IgD-negative memory B cell (primary cell): Measurements from ENCODE around the gene SSBP4. TPM values are rescaled to one million over a fixed set of nuclear protein-coding genes. Genes with fewer than 3 reads are reported as not detected.
A peak's percentile ranks its signal among the peaks of the same experiment; 100 is the strongest.
"Not testable (repeated sequence)": the region's sequence is repeated elsewhere in the genome, so short reads cannot be mapped to it uniquely, and the experiment has no call there.

Source experiments
- H3K27ac Mint-ChIP-seq, 3 donors: one replicate each; pipeline ENCODE4 v1.8.0; 2020 to 2022; ENCODE audit warnings: mild to moderate bottlenecking in 3 of 3, mixed read lengths in 3 of 3, moderate library complexity in 1 of 3
- H3K27me3 Mint-ChIP-seq: one replicate; pipeline ENCODE4 v1.8.0; 2021; ENCODE audit warnings: mixed read lengths
- H3K36me3 Mint-ChIP-seq: one replicate; pipeline ENCODE4 v1.8.0; 2020; ENCODE audit warnings: mild to moderate bottlenecking, mixed read lengths
- H3K4me1 Mint-ChIP-seq, 3 donors: one replicate each; pipeline ENCODE4 v1.8.0; 2020 to 2022; ENCODE audit warnings: mixed read lengths in 3 of 3, mild to moderate bottlenecking in 1 of 3
- H3K4me3 Mint-ChIP-seq, 4 donors: one replicate each; pipeline ENCODE4 v1.8.0; 2020 to 2022; ENCODE audit warnings: mild to moderate bottlenecking in 4 of 4, mixed read lengths in 4 of 4, moderate library complexity in 3 of 4
- H3K9me3 Mint-ChIP-seq, 3 donors: one replicate each; pipeline ENCODE4 v1.8.0; 2020 to 2021; ENCODE audit warnings: mixed read lengths in 3 of 3, mild to moderate bottlenecking in 1 of 3
- polyA plus RNA-seq: library from polyadenylated mRNA; unstranded; fragments of 300-500 nt; fragmentation: Illumina TruSeq; gene quantifications from one replicate; pipeline ENCODE4 v1.2.3, GENCODE V29; 2021

SSBP4 gene
- polyA plus RNA-seq, 1 donor from 2014 or later = 97.4 TPM

GRCh38 chr19:18388960-18389725 lies 30.1 kb upstream of the SSBP4 start:
- Mint-ChIP-seq H3K27me3 (peaks cover 24% of the 10 kb centered on the region), H3K4me1 (peaks cover 21 to 24% (median 23%) of the 10 kb centered on the region in 3 donors), H3K36me3 (no peaks in the 10 kb centered on the region), H3K4me3 (peak overlapping the region in 3 of 4 donors; percentile 34 to 66 (median 57)), H3K9me3 (no peaks in the 10 kb centered on the region), H3K27ac (peak overlapping the region; percentile 27 to 81 (median 73))

DNA sequence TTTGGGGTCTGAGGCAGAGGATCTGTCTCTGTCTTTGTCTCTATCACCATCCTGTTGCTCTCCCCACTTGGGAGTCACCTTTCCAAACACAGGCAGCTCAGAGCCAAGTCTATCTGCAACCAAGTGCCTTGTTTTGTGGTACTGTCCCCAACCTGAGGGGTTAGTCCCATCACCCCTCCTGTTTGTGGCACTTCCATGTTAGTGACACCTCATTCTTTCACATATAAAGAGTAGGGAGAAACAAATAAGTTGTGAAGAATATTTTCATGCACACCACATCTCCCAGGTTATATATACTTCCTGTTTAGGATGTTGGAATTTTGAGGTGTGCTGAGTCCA lies 29.5 kb upstream of the SSBP4 start:
- H3K4me1 Mint-ChIP-seq = peaks cover 21 to 24% (median 23%) of the 10 kb centered on the region in 3 donors

GRCh38 chr19:18390065-18390907 lies 28.9 kb upstream of the SSBP4 start:
- peak overlapping the region in 2 of 4 donors; percentile 25 to 45 for H3K4me3 Mint-ChIP-seq
- peaks cover 18% of the 10 kb centered on the region for H3K27me3 Mint-ChIP-seq

More for the DNA sequence above, 29.5 kb upstream of the SSBP4 start:
- peaks cover 21% of the 10 kb centered on the region for H3K27me3 Mint-ChIP-seq
- peak overlapping the region in 1 of 3 donors; percentile 81 for H3K27ac Mint-ChIP-seq
- no peaks in the 10 kb centered on the region for H3K36me3 Mint-ChIP-seq
- H3K4me3 Mint-ChIP-seq = no peak overlapping the region
- no peaks in the 10 kb centered on the region for H3K9me3 Mint-ChIP-seq

DNA sequence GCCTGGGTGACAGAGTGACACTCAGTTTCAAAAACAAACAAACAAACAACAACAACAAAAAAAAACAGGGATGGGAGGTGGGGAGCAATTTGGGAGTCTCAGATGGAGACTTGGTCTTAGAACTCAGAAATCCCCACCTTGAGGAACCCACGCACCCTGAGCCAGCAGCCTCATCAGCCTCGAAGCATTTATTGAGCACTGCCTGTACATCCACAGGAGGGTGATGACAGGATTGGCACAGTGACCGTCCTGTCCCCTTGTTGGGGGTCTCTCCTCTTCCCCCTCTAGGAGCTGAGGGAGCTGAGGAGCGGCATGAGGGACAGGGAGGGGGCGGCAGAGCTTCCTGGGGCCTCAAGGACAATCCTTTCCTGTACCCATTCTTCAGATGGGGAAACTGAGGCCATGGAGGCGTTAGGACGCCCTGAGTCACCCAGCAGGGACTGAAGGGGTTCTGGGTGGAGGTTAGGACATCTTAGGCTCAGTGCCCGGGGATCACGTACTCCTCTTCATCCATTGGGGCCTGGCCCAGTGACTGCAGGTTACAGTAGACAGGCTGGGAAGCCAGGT lies 27.6 kb upstream of the SSBP4 start:
- peaks cover 13% of the 10 kb centered on the region for H3K27me3 Mint-ChIP-seq
- H3K4me1 Mint-ChIP-seq = peaks cover 21 to 24% (median 23%) of the 10 kb centered on the region in 3 donors

More at GRCh38 chr19:18390065-18390907, 28.9 kb upstream of the SSBP4 start:
- Mint-ChIP-seq H3K36me3 (no peaks in the 10 kb centered on the region), H3K9me3 (no peaks in the 10 kb centered on the region), H3K4me1 (peaks cover 21 to 24% (median 23%) of the 10 kb centered on the region in 3 donors), H3K27ac (peak overlapping the region; percentile 28 to 81 (median 73))

DNA sequence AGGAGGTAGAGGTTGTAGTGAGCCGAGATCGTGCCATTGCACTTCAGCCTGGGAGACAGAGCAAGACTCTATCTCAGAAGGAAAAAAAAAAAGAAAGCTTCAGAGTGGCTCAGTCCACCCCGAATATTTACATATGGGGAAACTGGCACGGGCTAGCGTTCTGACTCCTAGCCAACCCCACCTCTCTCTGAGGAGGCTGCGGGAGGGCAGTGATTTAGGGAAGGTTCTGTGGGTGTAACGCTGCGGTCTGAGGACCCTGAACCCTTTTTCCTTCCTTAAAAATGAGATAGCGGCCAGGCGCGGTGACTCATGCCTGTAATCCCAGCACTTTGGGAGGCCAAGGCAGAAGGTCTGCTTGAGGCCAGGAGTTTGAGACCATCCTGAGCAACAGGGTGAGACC lies 26.8 kb upstream of the SSBP4 start:
- H3K9me3 Mint-ChIP-seq = no peaks in the 10 kb centered on the region
- no peaks in the 10 kb centered on the region for H3K36me3 Mint-ChIP-seq
- peaks cover 21 to 24% (median 23%) of the 10 kb centered on the region in 3 donors for H3K4me1 Mint-ChIP-seq
- peaks cover 13% of the 10 kb centered on the region for H3K27me3 Mint-ChIP-seq
- peak overlapping the region in 3 of 4 donors; percentile 21 to 65 (median 65) for H3K4me3 Mint-ChIP-seq
- peak overlapping the region in 1 of 3 donors; percentile 75 for H3K27ac Mint-ChIP-seq

More for the DNA sequence above, 27.6 kb upstream of the SSBP4 start:
- Mint-ChIP-seq H3K27ac (peak overlapping the region in 2 of 3 donors; percentile 28 to 75), H3K36me3 (no peaks in the 10 kb centered on the region), H3K4me3 (no peak overlapping the region), H3K9me3 (no peaks in the 10 kb centered on the region)

GRCh38 chr19:18392926-18393325 lies 26.3 kb upstream of the SSBP4 start:
- Mint-ChIP-seq H3K27ac (peak overlapping the region in 1 of 3 donors; percentile 75), H3K9me3 (no peaks in the 10 kb centered on the region), H3K4me3 (peak overlapping the region in 1 of 4 donors; percentile 41), H3K4me1 (peaks cover 23 to 29% (median 26%) of the 10 kb centered on the region in 3 donors), H3K27me3 (peaks cover 16% of the 10 kb centered on the region), H3K36me3 (no peaks in the 10 kb centered on the region)

GRCh38 chr19:18393836-18394235 lies 25.4 kb upstream of the SSBP4 start:
- peak overlapping the region in 2 of 3 donors; percentile 16 to 80 for H3K27ac Mint-ChIP-seq
- H3K4me3 Mint-ChIP-seq = peak overlapping the region; percentile 41 to 92 (median 76)
- peaks cover 20% of the 10 kb centered on the region for H3K27me3 Mint-ChIP-seq

DNA sequence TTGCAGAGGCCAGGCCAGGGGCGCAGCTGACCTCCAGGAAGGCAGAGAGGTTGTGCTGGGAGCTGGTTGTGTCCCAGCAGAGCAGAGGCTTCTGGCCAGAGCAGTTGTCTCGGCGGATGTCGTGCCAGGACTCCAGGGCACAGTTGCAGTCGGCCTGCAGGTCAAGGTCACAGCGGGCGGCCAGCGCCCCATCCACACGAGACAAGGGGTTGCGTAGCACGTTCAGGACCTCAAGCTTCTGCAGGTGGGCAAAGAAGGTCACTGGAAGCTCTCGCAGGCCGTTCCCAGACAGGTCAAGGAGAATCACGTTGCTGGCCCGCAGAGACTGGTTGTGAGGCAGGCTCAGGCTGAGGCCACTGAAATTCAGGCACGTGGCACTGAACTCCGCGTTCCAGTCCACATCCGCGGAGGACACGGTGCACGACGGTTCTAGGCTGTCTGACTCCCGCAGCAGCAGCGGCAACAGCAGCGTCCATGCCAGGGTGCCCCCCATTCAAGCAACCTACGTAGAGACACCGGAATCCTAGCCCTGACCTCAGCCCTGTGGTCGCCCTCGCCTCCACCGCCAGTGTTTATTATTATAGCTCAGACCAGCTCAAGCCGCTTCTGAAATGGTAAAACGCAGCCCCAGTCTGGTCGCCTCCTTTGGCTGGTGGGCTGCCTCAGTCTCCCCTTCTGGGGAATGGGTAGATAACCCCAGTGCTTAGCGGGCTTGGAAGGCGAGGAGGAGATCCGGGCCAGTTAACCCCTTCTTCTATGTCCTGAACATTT lies 22.5 kb upstream of the SSBP4 start:
- Mint-ChIP-seq H3K27me3 (peaks cover 20% of the 10 kb centered on the region), H3K4me3 (peak overlapping the region; percentile 77 to 89 (median 86)), H3K4me1 (peaks cover 26 to 28% (median 26%) of the 10 kb centered on the region in 3 donors), H3K9me3 (no peaks in the 10 kb centered on the region), H3K36me3 (peaks cover under 1% of the 10 kb centered on the region), H3K27ac (peak overlapping the region in 2 of 3 donors; percentile 73 to 89)

More at GRCh38 chr19:18393836-18394235, 25.4 kb upstream of the SSBP4 start:
- Mint-ChIP-seq H3K9me3 (no peaks in the 10 kb centered on the region), H3K4me1 (peaks cover 21 to 26% (median 22%) of the 10 kb centered on the region in 3 donors), H3K36me3 (no peaks in the 10 kb centered on the region)

DNA sequence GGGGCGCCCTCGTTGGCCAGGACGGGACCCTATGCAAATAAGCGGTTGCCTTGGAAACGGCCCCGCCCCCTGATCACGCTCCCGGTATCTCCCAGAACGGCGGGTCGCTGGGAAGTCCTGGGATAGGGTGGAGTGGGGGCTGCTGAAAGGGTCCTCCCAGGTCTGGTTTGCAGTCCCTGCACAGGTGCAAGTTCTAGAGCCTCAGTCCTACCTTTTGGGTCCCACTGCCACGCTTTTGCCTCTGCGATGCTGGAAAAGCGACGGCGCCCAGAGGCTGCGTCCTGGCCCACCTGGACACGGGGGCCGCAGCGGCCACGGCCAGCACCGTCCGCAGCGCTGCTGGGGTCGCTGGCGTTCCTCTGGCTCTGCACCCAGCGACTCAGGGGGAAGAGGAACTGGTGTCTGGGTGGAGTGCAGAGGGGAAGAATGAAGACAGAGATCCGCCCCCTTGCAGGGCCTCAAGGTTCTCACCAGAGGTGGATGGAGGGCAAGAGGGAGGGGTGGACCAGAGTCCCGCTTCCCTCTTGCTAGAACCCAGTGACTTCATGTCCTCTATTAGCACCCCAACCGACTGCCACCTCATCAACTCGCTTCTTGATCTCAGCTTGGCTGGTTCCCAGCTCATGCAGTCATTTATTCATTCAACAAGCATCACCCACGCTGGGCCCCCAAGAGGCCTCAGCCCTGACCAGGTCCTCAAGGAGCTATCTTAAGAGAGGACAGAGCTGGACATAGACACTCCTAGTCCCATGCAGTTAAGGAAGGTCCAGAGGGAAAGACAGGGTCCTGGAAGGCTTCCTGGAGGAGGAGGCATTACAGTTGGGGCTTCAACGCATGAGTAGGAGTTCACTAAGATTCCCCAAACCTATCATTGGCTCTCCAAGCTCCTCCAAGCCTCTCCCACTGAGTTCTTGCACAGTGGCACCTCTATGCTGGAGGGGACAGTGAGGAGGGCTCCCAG lies 21.7 kb upstream of the SSBP4 start, which contains the start of gene LRRC25:
TSS of gene LRRC25 (minus strand) at position 381 of the 961 bp plus-strand sequence. CDS start 659 bp downstream, outside the sequence.
- no peaks in the 10 kb centered on the region for H3K9me3 Mint-ChIP-seq
- peak within 1 kb of the TSS in 2 of 3 donors; percentile 86 to 89 for H3K27ac Mint-ChIP-seq
- peaks cover 17% of the 10 kb centered on the region for H3K27me3 Mint-ChIP-seq
- peak within 1 kb of the TSS; percentile 77 to 89 (median 86) for H3K4me3 Mint-ChIP-seq
- H3K36me3 Mint-ChIP-seq = peaks cover 2% of the 10 kb centered on the region
- peaks cover 28 to 29% (median 28%) of the 10 kb centered on the region in 3 donors for H3K4me1 Mint-ChIP-seq

DNA sequence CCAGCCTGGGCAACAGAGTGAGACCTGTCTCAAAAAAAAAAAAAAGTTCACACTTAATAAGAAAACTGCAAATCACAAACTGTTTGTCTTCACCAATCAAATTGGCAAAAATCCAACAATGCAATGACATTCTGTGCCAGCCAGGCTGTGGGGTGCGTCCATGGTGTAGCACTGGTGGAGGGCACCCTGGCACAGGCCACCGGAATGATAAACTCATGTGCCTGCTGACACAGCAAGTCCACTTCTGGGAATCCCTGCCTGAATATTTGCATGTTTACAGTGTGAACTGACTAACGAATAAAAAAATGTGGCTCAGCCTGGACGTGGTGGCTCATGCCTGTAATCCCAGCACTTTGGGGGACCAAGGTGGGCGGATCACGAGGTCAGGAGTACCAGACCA lies 20.2 kb upstream of the SSBP4 start:
- Mint-ChIP-seq H3K36me3 (peaks cover 2% of the 10 kb centered on the region), H3K4me1 (peaks cover 25 to 26% (median 26%) of the 10 kb centered on the region in 3 donors), H3K27me3 (peaks cover 12% of the 10 kb centered on the region), H3K9me3 (no peaks in the 10 kb centered on the region), H3K27ac (no peak overlapping the region), H3K4me3 (peak overlapping the region in 2 of 4 donors; percentile 14 to 52)

GRCh38 chr19:18401580-18402112 lies 17.6 kb upstream of the SSBP4 start:
- H3K27me3 Mint-ChIP-seq = peaks cover 10% of the 10 kb centered on the region
- peaks cover 2% of the 10 kb centered on the region for H3K36me3 Mint-ChIP-seq
- peak overlapping the region; percentile 59 to 81 (median 74) for H3K27ac Mint-ChIP-seq
- H3K4me3 Mint-ChIP-seq = peak overlapping the region in 3 of 4 donors; percentile 16 to 87 (median 53)
- peaks cover 25% of the 10 kb centered on the region in 3 donors for H3K4me1 Mint-ChIP-seq
- no peaks in the 10 kb centered on the region for H3K9me3 Mint-ChIP-seq

DNA sequence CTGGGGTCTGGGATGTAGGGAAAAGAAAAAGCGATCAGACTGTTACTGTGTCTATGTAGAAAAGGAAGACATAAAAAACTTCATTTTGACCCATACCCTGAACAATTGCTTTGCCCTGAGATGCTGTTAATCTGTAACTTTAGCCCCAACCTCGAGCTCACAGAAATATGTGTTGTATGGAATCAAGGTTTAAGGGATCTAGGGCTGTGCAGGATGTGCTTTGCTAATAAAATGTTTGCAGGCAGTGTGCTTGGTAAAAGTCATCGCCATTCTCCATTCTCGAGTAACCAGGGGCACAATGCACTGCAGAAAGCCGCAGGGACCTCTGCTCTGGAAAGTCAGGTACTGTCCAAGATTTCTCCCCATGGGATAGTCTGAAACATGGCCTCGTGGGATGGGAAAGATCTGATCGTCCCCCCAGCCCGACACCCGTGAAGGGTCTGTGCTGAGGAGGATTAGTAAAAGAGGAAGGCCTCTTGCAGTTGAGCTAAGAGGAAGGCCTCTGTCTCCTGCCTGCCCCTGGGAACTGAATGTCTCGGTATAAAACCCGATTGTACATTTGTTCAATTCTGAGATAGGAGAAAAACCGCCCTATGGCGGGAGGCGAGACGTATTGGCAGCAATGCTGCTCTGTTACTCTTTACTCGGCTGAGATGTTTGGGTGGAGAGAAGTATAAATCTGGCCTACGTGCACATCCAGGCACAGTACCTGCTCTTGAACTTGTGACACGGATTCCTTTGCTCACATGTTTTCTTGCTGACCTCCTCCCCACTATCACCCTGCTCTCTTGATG lies 16.5 kb upstream of the SSBP4 start:
- peak overlapping the region in 2 of 3 donors; percentile 76 to 81 for H3K27ac Mint-ChIP-seq
- not testable (repeated sequence) for H3K9me3 Mint-ChIP-seq, H3K27me3 Mint-ChIP-seq, H3K36me3 Mint-ChIP-seq
- peaks cover 22 to 24% (median 24%) of the 10 kb centered on the region in 3 donors for H3K4me1 Mint-ChIP-seq
- peak overlapping the region in 2 of 4 donors; percentile 58 to 61 for H3K4me3 Mint-ChIP-seq
